Measurements from ENCODE around the gene RAB7B. TPM values are rescaled to one million over a fixed set of nuclear protein-coding genes. Genes with fewer than 3 reads are reported as not detected.

Gene RAB7B
- total and polyA plus RNA-seq, 9 of the 15 experiments (the other 6 are each of a cell fraction or from before 2014, with no cell fraction given): 0.03 to 0.29 (median 0.07) TPM; not detected in 4

GRCh38 chr1:206013026-206013795 lies 10.0 kb upstream of the RAB7B start (continued):
- TF ChIP-seq THAP7 (CRISPR knock-in tag; IDR thresholded peaks at IDR 0.05) (no peak), ZNF253 (CRISPR knock-in tag; conservative IDR thresholded peaks at IDR 0.05) (no peak), KAT7 (CRISPR knock-in tag; IDR thresholded peaks at IDR 0.05; ENCODE audit: borderline replicate concordance) (no peak), IFI16 (CRISPR knock-in tag; IDR thresholded peaks at IDR 0.05) (no peak), PCBP2 (IDR thresholded peaks at IDR 0.05; ENCODE audit: low read depth, low read length, poor library complexity, severe bottlenecking) (no peak)

GRCh38 chr1:206012086-206012859 lies 9.1 kb upstream of the RAB7B start:
- H3K9ac ChIP-seq (ENCODE audit: insufficient read depth in 1 of 2, low read depth in 2 of 2, low read length in 2 of 2): no peak overlapping the region
- peaks cover 9 to 16% of the 10 kb centered on the region in 2 experiments for H3K4me1 ChIP-seq (replicated peaks in 1 of 2; ENCODE audit: control insufficient read depth in 2 of 2, insufficient read depth in 2 of 2, low read length in 2 of 2)
- H4K20me1 ChIP-seq (replicated peaks; ENCODE audit: control insufficient read depth, insufficient read depth, low read length): no peaks in the 10 kb centered on the region; the same call in 1 of the 2 replicates
- H3K9me3 ChIP-seq (replicated peaks; ENCODE audit: control insufficient read depth, insufficient read depth, low read depth, low read length): no peaks in the 10 kb centered on the region
- no peaks in the 10 kb centered on the region for H3K36me3 ChIP-seq (ENCODE audit: control insufficient read depth, insufficient read depth, low read length)
- H3K4me2 ChIP-seq (ENCODE audit: insufficient read depth, low read length): no peak overlapping the region
- peak overlapping the region; percentile 73 for H2AFZ ChIP-seq (ENCODE audit: low read depth, low read length)
- BruUV-seq (replicated peaks): no TSS peak
- peaks cover 8 to 23% of the 10 kb centered on the region in 2 experiments; a peak in 4 of 5 replicates for H3K27me3 ChIP-seq (ENCODE audit: control insufficient read depth in 2 of 2, insufficient read depth in 2 of 2, low read length in 2 of 2)
- H3K4me3 ChIP-seq: no peak overlapping the region
- no peaks in the 10 kb centered on the region for H3K9me1 ChIP-seq (ENCODE audit: control insufficient read depth, insufficient read depth, low read length)
- intact Hi-C loops (cut with micrococcal nuclease) (no loop called here), in situ Hi-C loops (cut with MboI) (no loop called here)
- no peaks in the 10 kb centered on the region for H3K79me2 ChIP-seq (ENCODE audit: control insufficient read depth, insufficient read depth, low read length)
- ATAC-seq (peak; percentile 88), FAIRE-seq (peak; percentile 62), DNase-seq (ENCODE audit: extremely low read depth in 1 of 4, low spot score in 3 of 4) (peak in 2 of 4 experiments; percentile 37 to 56)
- WGBS (ENCODE audit: insufficient coverage, low coverage, missing lambda C conversion rate): 16% methylated on average over 17 of the region's 17 CpGs
- no peak overlapping the region for H3K27ac ChIP-seq (ENCODE audit: extremely low read depth, low read depth, low read length)
- ChIA-PET CTCF (ENCODE audit: low intra/inter-chr PET ratio) (interaction anchor here (0.6 kb wide), 1 partner anchor 219 kb away, joined by 7 read pairs; no protein-coding TSS in a partner anchor), POLR2A (no interaction called here)
- TF ChIP-seq ZNF197 (CRISPR knock-in tag; IDR thresholded peaks at IDR 0.05; ENCODE audit: low read depth): no peak
- TF ChIP-seq MXI1 (IDR thresholded peaks at IDR 0.05; ENCODE audit: low read depth, low read length): no peak
- TF ChIP-seq ERF (CRISPR knock-in tag; IDR thresholded peaks at IDR 0.05): no peak
- peak; percentile 57; the same call in 1 of the 2 replicates for TF ChIP-seq RNF2 (IDR thresholded peaks at IDR 0.05)
- no peak for TF ChIP-seq ETV1 (tag; conservative IDR thresholded peaks at IDR 0.05; ENCODE audit: low read depth)
- TF ChIP-seq ZNF785 (CRISPR knock-in tag; IDR thresholded peaks at IDR 0.05): no peak
- no peak for TF ChIP-seq HDAC1 (IDR thresholded peaks at IDR 0.05)
- no peak for TF ChIP-seq SMAD3 (CRISPR knock-in tag; conservative IDR thresholded peaks at IDR 0.05)
- 0 out of 2 replicates have a peak, but pooled peaks have one; percentile 31 for TF ChIP-seq MYC (IDR thresholded peaks at IDR 0.05; ENCODE audit: low read depth, low read length)
- no peak for TF ChIP-seq MYC (CRISPR knock-in tag; IDR thresholded peaks at IDR 0.05; ENCODE audit: borderline replicate concordance, low read depth)
- no peak for TF ChIP-seq ZNF589 (CRISPR knock-in tag; IDR thresholded peaks at IDR 0.05; ENCODE audit: low read depth)
- TF ChIP-seq HMGXB4 (CRISPR knock-in tag; IDR thresholded peaks at IDR 0.05): no peak
